HepG2 (cell line): ENCODE results near the gene NFIC. TPM values are rescaled to one million over a fixed set of nuclear protein-coding genes. Genes with fewer than 3 reads are reported as not detected.

Experiments used
- ATAC-seq: fragments of 200-7000 bp; cut with Tn5 transposase; 3 replicates; pipeline ENCODE4 v1.9.1; 2020; ENCODE audit warnings: mild to moderate bottlenecking, moderate library complexity
- BruUV-seq: library from RNA; stranded (reverse); fragments of 400-500 nt; replicated peaks from 2 replicates; lab custom pipeline; 2021; lab: Mats Ljungman, UMichigan
- CTCF ChIA-PET: fragments of 300-600 bp; formaldehyde crosslinking; extraction: SDS; loops from one replicate; lab custom pipeline; 2021; ENCODE audit warnings: low total read pairs, inconsistent platforms, low intra/inter-chr PET ratio; lab: Yijun Ruan, JAX
- POLR2A ChIA-PET: fragments of 350-600 bp; sonication (Branson Sonifier 250); formaldehyde crosslinking; loops from one replicate; lab custom pipeline; 2020; ENCODE audit warnings: antibody characterized with exemption, inconsistent platforms; lab: Yijun Ruan, JAX
- DNase-seq: peaks from one replicate; pipeline ENCODE4 v3.0.0-alpha.2; 2015; ENCODE audit warnings: low spot score
- FAIRE-seq: peaks from 3 replicates; lab custom pipeline; 2011; peaks lifted over from hg19 to GRCh38; lab: Jason Lieb, UNC
- H2AFZ ChIP-seq: one replicate; pipeline ENCODE4 v1.6.1; 2011; ENCODE audit warnings: low read length, inconsistent platforms
- H3K27ac ChIP-seq: fragments of 300-600 bp; 3 replicates; pipeline ENCODE4 v1.8.0; 2011; ENCODE audit warnings: mixed run types, mild to moderate bottlenecking, mixed read lengths, low read length, inconsistent platforms; ENCODE audit not compliant: insufficient read depth; ENCODE audit errors: extremely low read length
- H3K27me3 ChIP-seq, 2 experiments: fragments of 200-600 bp in 1 of 2; 2 replicates in 1 of 2; 3 replicates in 1 of 2; pipeline versions ENCODE4 v1.6.0 to v1.8.0; 2011; ENCODE audit warnings: low read length in 2 of 2, mild to moderate bottlenecking in 2 of 2, moderate library complexity in 2 of 2, inconsistent platforms in 1 of 2; ENCODE audit not compliant: insufficient read depth in 2 of 2, control insufficient read depth in 1 of 2
- H3K36me3 ChIP-seq, 2 experiments: fragments of 200-600 bp in 1 of 2; replicated peaks in 1 of 2; 2 replicates in 1 of 2; 3 replicates in 1 of 2; pipeline versions ENCODE4 v1.5.1 to v1.8.0; 2011; ENCODE audit warnings: low read length in 2 of 2, inconsistent platforms in 1 of 2; ENCODE audit not compliant: insufficient read depth in 2 of 2, control insufficient read depth in 1 of 2
- H3K4me1 ChIP-seq: 2 replicates; pipeline ENCODE4 v1.5.1; 2012; ENCODE audit warnings: low read length, inconsistent platforms; ENCODE audit not compliant: insufficient read depth
- H3K4me2 ChIP-seq: 2 replicates; pipeline ENCODE4 v1.6.0; 2011; ENCODE audit warnings: low read depth, low read length, inconsistent platforms
- H3K4me3 ChIP-seq, 3 experiments: fragments of 200-600 bp in 1 of 3; sonication (generic), shearing (Covaris generic) in 1 of 3; replicated peaks in 1 of 3; 2 replicates each; pipeline ENCODE4 v1.5.1; 2011 to 2016; ENCODE audit warnings: low read length in 3 of 3, inconsistent platforms in 2 of 3, low read depth in 2 of 3, mild to moderate bottlenecking in 2 of 3, control low read depth in 1 of 3, mixed read lengths in 1 of 3; ENCODE audit not compliant: insufficient read depth in 1 of 3
- H3K79me2 ChIP-seq: one replicate; pipeline ENCODE4 v1.6.1; 2011; ENCODE audit warnings: low read length, inconsistent platforms; ENCODE audit not compliant: insufficient read depth
- H3K9ac ChIP-seq: 2 replicates; pipeline ENCODE4 v1.6.0; 2011; ENCODE audit warnings: mild to moderate bottlenecking, low read depth, low read length, inconsistent platforms; ENCODE audit not compliant: insufficient read depth
- H3K9me3 ChIP-seq: 2 replicates; pipeline ENCODE4 v1.5.1; 2012; ENCODE audit warnings: mild to moderate bottlenecking, low read length
- H4K20me1 ChIP-seq: 2 replicates; pipeline ENCODE4 v1.6.0; 2011; ENCODE audit warnings: inconsistent platforms, mild to moderate bottlenecking, low read length, moderate library complexity; ENCODE audit not compliant: insufficient read depth
- FOXP1 ChIP-seq, 2 experiments: fragments of 450-650 bp in 1 of 2; IDR thresholded peaks; 2 replicates each; pipeline ENCODE4 v1.6.1; 2017 to 2018; ENCODE audit warnings: antibody characterized with exemption in 1 of 2
- MTA1 ChIP-seq: sonication (generic); formaldehyde crosslinking; IDR thresholded peaks from 2 replicates; pipeline ENCODE4 v1.4.0; 2020; ENCODE audit warnings: missing genetic modification reagents, mild to moderate bottlenecking, borderline replicate concordance
- TCF7 ChIP-seq: sonication (generic); IDR thresholded peaks from 2 replicates; pipeline ENCODE4 v1.6.1; 2016; ENCODE audit warnings: antibody characterized with exemption, low read depth
- ZBTB20 ChIP-seq: sonication (generic); formaldehyde crosslinking; IDR thresholded peaks from 2 replicates; pipeline ENCODE4 v1.8.1; 2023; ENCODE audit warnings: missing genetic modification reagents, low read depth, mild to moderate bottlenecking, borderline replicate concordance
- ZFYVE20 ChIP-seq: sonication (generic); formaldehyde crosslinking; IDR thresholded peaks from 2 replicates; pipeline ENCODE4 v1.8.0; 2023; ENCODE audit warnings: low read depth, mild to moderate bottlenecking, moderate library complexity, missing genetic modification reagents, borderline replicate concordance
- ZNF562 ChIP-seq: sonication (generic); formaldehyde crosslinking; IDR thresholded peaks from 2 replicates; pipeline ENCODE4 v1.8.0; 2022; ENCODE audit warnings: missing genetic modification reagents, borderline replicate concordance
- ZNF768 ChIP-seq: sonication (generic); formaldehyde crosslinking; IDR thresholded peaks from 2 replicates; pipeline ENCODE4 v1.4.0; 2020; ENCODE audit warnings: missing genetic modification reagents
- ZNF772 ChIP-seq: sonication (generic); formaldehyde crosslinking; IDR thresholded peaks from 2 replicates; pipeline ENCODE4 v1.5.0; 2020; ENCODE audit warnings: mild to moderate bottlenecking, missing genetic modification reagents
- WGBS: methylation state at CpG from one replicate; pipeline ENCODE4 v1.1.6; 2017; ENCODE audit warnings: low lambda C conversion rate; 5-methylcytosine and 5-hydroxymethylcytosine counted together
- in situ Hi-C: cut with HindIII; loops from 2 replicates; pipeline ENCODE4 v1.10.0; 2017; ENCODE audit warnings: low pct_unique_long_range_greater_than_20kb; ENCODE audit not compliant: extremely low pct_ligation_motif_present
- intact Hi-C: fragments of 100-400 bp; cut with micrococcal nuclease; formaldehyde crosslinking; loops from one replicate; pipeline ENCODE4 v1.10.0; 2022; ENCODE audit not compliant: unreplicated experiment
- polyA plus RNA-seq, 8 experiments: library from polyadenylated mRNA; depleted of rRNA in 3 of 8; stranded (reverse) in 7 of 8; unstranded in 1 of 8; fragments of >200 nt; fragmentation: Illumina TruSeq in 4 of 8; extraction: Trizol in 4 of 8; gene quantifications; 2 replicates each; pipeline versions ENCODE4 v1.2.1 to v1.2.3, GENCODE V29; 2011 to 2016; ENCODE audit warnings: low read depth in 4 of 8, missing spikeins in 1 of 8, mixed read lengths in 1 of 8; ENCODE audit not compliant: insufficient read depth in 1 of 8
- total RNA-seq, 5 experiments: library from RNA; depleted of rRNA; stranded (reverse); fragments of >200 nt; fragmentation: Illumina TruSeq; extraction: Trizol; gene quantifications; 2 replicates each; pipeline ENCODE4 v1.2.3, GENCODE V29; 2016; ENCODE audit warnings: low read depth in 1 of 5
- TF ChIP-seq, protein P1 (sequence below): sonication (generic); formaldehyde crosslinking; IDR thresholded peaks from 2 replicates; pipeline ENCODE4 v1.5.0; 2020; ENCODE audit warnings: mild to moderate bottlenecking, missing genetic modification reagents
- TF ChIP-seq, protein P2 (sequence below): sonication (generic); formaldehyde crosslinking; IDR thresholded peaks from 2 replicates; pipeline ENCODE4 v1.5.1; 2020; ENCODE audit warnings: missing genetic modification reagents, mild to moderate bottlenecking, borderline replicate concordance

NFIC gene
- total and polyA plus RNA-seq, 2 of the 13 experiments (the other 11 are each of a cell fraction or from before 2014, with no cell fraction given): 1.3 to 2.5 TPM

DNA sequence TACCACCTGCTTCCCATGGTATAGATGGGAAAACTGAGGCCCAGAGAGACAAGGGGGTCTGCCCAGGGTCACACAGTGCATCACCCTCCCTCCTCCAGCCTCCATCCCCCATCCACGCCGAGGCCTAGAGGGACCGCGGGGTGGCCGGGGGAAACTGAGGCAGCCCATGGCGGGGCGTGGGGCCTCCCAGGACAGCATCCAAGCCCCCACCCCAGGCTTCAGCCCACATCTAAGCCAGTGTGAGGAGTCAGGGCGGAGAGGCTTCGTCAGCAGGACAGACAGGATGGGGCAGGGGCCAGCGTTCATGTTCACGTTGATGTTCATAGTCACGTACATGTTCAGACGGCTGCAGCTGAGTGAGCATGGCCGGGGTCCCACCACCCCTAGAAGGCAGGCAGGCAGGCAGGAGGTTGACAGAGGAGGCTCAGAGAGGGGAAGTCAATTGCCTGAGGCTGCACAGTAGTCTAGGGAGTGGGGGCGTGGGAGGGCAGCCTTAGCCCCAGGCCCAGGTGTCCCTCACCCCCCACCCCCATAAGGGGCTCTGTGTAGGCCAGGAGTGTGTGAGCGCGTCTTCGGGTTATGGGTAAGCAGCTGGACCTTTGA lies 90.6 kb downstream of the NFIC start:
- intact Hi-C loops (no loop called here), in situ Hi-C loops (no loop called here)
- POLR2A ChIA-PET: no interaction called here
- Histone ChIP-seq H3K4me1 (peaks cover 8% of the 10 kb centered on the region; the same call in 1 of the 2 replicates), H3K27me3 (no peaks in the 10 kb centered on the region), H3K36me3 (peaks cover 4 to 14% of the 10 kb centered on the region in 2 experiments; a peak in 3 of 5 replicates), H3K9me3 (no peaks in the 10 kb centered on the region), H3K4me3 (no peak overlapping the region), H3K4me2 (no peak overlapping the region), H4K20me1 (0 out of 2 replicates have a peak, but pooled peaks cover 2% of the 10 kb centered on the region), H3K9ac (no peak overlapping the region), H2AFZ (no peak overlapping the region), H3K79me2 (no peaks in the 10 kb centered on the region), H3K27ac (no peak overlapping the region)
- ATAC-seq (no peak; the same call in 1 of the 3 replicates), DNase-seq (no peak), FAIRE-seq (no peak)
- 91% methylated on average over 18 of the region's 18 CpGs for WGBS
- no TSS peak for BruUV-seq
- CTCF ChIA-PET: no interaction called here
- TF ChIP-seq ZNF768 (CRISPR knock-in tag): peak; percentile 83; the same call in 1 of the 2 replicates
- TF ChIP-seq, protein P1, sequence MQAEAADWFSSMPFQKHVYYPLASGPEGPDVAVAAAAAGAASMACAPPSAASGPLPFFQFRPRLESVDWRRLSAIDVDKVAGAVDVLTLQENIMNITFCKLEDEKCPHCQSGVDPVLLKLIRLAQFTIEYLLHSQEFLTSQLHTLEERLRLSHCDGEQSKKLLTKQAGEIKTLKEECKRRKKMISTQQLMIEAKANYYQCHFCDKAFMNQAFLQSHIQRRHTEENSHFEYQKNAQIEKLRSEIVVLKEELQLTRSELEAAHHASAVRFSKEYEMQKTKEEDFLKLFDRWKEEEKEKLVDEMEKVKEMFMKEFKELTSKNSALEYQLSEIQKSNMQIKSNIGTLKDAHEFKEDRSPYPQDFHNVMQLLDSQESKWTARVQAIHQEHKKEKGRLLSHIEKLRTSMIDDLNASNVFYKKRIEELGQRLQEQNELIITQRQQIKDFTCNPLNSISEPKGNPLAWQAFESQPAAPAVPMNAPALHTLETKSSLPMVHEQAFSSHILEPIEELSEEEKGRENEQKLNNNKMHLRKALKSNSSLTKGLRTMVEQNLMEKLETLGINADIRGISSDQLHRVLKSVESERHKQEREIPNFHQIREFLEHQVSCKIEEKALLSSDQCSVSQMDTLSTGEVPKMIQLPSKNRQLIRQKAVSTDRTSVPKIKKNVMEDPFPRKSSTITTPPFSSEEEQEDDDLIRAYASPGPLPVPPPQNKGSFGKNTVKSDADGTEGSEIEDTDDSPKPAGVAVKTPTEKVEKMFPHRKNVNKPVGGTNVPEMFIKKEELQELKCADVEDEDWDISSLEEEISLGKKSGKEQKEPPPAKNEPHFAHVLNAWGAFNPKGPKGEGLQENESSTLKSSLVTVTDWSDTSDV: no peak

DNA sequence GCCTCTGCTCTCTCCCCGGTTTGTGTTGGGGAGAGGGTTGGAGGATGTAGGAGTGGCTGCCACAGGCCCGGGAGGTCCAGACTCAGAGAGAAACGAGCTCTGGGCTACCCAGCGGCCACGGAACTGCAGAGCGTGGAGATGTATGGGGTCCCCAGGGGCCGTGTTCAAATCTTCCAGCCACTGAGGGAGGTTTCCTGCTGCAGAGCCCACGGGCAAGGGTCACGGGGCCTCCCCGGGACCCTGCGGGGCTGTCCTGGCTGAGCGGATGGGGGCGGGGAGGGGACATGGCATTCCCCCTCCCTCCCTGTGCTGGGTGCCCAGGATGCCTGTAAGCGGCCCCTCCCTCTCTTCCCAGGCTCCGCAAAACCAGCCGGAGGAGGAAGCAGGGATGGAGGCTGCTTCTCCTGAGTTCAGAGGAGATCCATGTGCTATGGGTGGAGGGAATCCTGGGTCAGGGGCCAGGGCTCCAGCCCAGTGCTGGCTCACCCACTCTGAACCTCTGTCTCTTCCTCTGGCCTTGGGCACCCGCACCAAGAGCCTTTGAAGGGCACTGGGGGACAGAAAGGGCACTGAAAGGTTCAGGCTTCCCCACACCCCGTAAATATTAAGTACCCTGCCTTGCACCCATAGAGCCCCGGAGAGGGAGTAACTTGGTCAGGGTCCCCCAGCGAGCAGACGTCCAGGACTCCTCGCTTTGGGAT lies 91.3 kb downstream of the NFIC start:
- Histone ChIP-seq H3K79me2 (no peaks in the 10 kb centered on the region), H3K4me3 (no peak overlapping the region), H3K4me2 (no peak overlapping the region), H3K9me3 (no peaks in the 10 kb centered on the region), H3K36me3 (peaks cover 3 to 15% of the 10 kb centered on the region in 2 experiments; a peak in 3 of 5 replicates), H3K27me3 (no peaks in the 10 kb centered on the region), H4K20me1 (0 out of 2 replicates have a peak, but pooled peaks cover 2% of the 10 kb centered on the region), H3K4me1 (0 out of 2 replicates have a peak, but pooled peaks cover 8% of the 10 kb centered on the region), H3K9ac (no peak overlapping the region), H3K27ac (no peak overlapping the region), H2AFZ (no peak overlapping the region)
- DNase-seq (no peak), ATAC-seq (no peak), FAIRE-seq (no peak)
- no TSS peak for BruUV-seq
- POLR2A ChIA-PET: no interaction called here
- WGBS: 85% methylated on average over 15 of the region's 22 CpGs
- in situ Hi-C loops: no loop called here
- intact Hi-C loops: no loop called here
- CTCF ChIA-PET: no interaction called here
- TF ChIP-seq ZFYVE20 (CRISPR knock-in tag): no peak
- no peak for TF ChIP-seq FOXP1 (IDR thresholded peaks at IDR 0.05)
- TF ChIP-seq FOXP1 (CRISPR knock-in tag; IDR thresholded peaks at IDR 0.05): no peak
- TF ChIP-seq, protein P2, sequence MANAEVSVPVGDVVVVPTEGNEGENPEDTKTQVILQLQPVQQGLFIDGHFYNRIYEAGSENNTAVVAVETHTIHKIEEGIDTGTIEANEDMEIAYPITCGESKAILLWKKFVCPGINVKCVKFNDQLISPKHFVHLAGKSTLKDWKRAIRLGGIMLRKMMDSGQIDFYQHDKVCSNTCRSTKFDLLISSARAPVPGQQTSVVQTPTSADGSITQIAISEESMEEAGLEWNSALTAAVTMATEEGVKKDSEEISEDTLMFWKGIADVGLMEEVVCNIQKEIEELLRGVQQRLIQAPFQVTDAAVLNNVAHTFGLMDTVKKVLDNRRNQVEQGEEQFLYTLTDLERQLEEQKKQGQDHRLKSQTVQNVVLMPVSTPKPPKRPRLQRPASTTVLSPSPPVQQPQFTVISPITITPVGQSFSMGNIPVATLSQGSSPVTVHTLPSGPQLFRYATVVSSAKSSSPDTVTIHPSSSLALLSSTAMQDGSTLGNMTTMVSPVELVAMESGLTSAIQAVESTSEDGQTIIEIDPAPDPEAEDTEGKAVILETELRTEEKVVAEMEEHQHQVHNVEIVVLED (CRISPR knock-in tag): no peak
- TF ChIP-seq ZBTB20 (CRISPR knock-in tag): no peak
- TF ChIP-seq ZNF772 (CRISPR knock-in tag): no peak
- TF ChIP-seq MTA1 (CRISPR knock-in tag): no peak
- TF ChIP-seq TCF7: no peak
- no peak for TF ChIP-seq ZNF562 (CRISPR knock-in tag)
